ENCODE data around the gene FGD1. TPM values are rescaled to one million over a fixed set of nuclear protein-coding genes. Genes with fewer than 3 reads are reported as not detected.

The FGD1 gene
- total and polyA plus RNA-seq, 2 of the 8 experiments (the other 6 are each of a cell fraction or from before 2014, with no cell fraction given): 6.8 to 34.9 TPM

DNA sequence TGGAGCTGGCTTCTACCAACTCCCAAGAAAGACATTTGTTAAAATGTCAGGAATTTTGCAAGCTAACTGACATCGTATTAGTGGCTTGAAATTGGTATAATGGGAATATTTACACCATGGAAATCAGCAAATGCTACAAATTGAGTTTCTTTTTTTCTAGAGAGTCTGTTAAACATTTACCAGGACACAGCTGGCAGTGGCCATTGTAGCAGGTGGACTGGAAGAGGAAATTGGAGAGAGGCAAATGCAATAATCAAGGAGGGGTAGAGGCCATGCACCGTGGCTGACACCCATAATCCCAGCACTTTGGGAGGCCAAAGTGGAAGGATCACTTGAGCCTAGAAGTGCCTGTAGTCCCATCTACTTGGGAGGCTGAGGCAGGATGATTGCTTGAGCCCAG is 88.8 kb downstream of the FGD1 start:
- no peaks in the 10 kb centered on the region for H3K4me1 ChIP-seq (replicated peaks in 1 of 4; ENCODE audit: control insufficient read depth in 3 of 4, insufficient read depth in 4 of 4, low read length in 3 of 4)
- no peaks in the 10 kb centered on the region for H3K9me3 ChIP-seq (ENCODE audit: insufficient read depth in 2 of 2, low read depth in 1 of 2, low read length in 1 of 2)
- H2BK20ac ChIP-seq (ENCODE audit: low read length): no peak overlapping the region
- H3K27ac ChIP-seq (ENCODE audit: low read depth, low read length): no peak overlapping the region
- H3K79me2 ChIP-seq (ENCODE audit: control insufficient read depth in 1 of 2, insufficient read depth in 2 of 2, low read length in 2 of 2): no peaks in the 10 kb centered on the region
- POLR2A ChIA-PET (ENCODE audit: partially characterized antibody): no interaction called here
- no peaks in the 10 kb centered on the region for H3K23me2 ChIP-seq (ENCODE audit: low read depth, low read length)
- no peak overlapping the region for H3K4me2 ChIP-seq (ENCODE audit: insufficient read depth in 1 of 2, low read depth in 2 of 2, low read length in 2 of 2)
- CTCF ChIA-PET (ENCODE audit: partially characterized antibody): no interaction called here
- 92% methylated on average over 2 of the region's 2 CpGs; no CpG with 5 or more reads in 1 of the 2 experiments for WGBS, 2 experiments (ENCODE audit: extremely low coverage in 1 of 2, insufficient coverage in 1 of 2, insufficient read length in 1 of 2, insufficient replicate concordance in 2 of 2, low coverage in 1 of 2, low lambda C conversion rate in 2 of 2, missing lambda C conversion rate in 1 of 2)
- no peaks in the 10 kb centered on the region for H3K27me3 ChIP-seq (replicated peaks in 1 of 4; ENCODE audit: control insufficient read depth in 3 of 4, extremely low read depth in 1 of 4, insufficient read depth in 3 of 4, low read length in 3 of 4)
- no peak overlapping the region for H2BK12ac ChIP-seq (ENCODE audit: low read depth, low read length)
- no peak for FAIRE-seq
- no peak overlapping the region for H2BK15ac ChIP-seq (ENCODE audit: low read length)
- no peaks in the 10 kb centered on the region for H3K79me1 ChIP-seq (ENCODE audit: low read depth, low read length)
- H4K91ac ChIP-seq (replicated peaks; ENCODE audit: insufficient read length, low read length): no peak overlapping the region
- no peak overlapping the region for H3K56ac ChIP-seq (replicated peaks; ENCODE audit: insufficient read length, low read depth, low read length)
- no peaks in the 10 kb centered on the region for H3K36me3 ChIP-seq (ENCODE audit: control insufficient read depth in 2 of 4, insufficient read depth in 4 of 4, low read length in 3 of 4)
- H4K8ac ChIP-seq (ENCODE audit: extremely low read depth, insufficient read depth, low read length): no peak overlapping the region
- no peak overlapping the region for H3K4me3 ChIP-seq (ENCODE audit: extremely low read depth in 1 of 4, insufficient read depth in 2 of 4, low read depth in 3 of 4, low read length in 4 of 4)
- no peak overlapping the region for H2BK120ac ChIP-seq (replicated peaks; ENCODE audit: low read depth, low read length)
- H2AFZ ChIP-seq (ENCODE audit: low read length): no peak overlapping the region
- H3K9ac ChIP-seq (replicated peaks in 1 of 4; ENCODE audit: extremely low read depth in 1 of 4, low read depth in 3 of 4, low read length in 3 of 4): no peak overlapping the region
- no peak overlapping the region for H2AK5ac ChIP-seq (ENCODE audit: low read depth, low read length)
- H4K20me1 ChIP-seq (replicated peaks in 1 of 2; ENCODE audit: control insufficient read depth in 1 of 2, insufficient read depth in 2 of 2, low read length in 2 of 2): no peaks in the 10 kb centered on the region
- H4K5ac ChIP-seq (ENCODE audit: insufficient read length, low read depth, low read length): no peak overlapping the region
- no peak overlapping the region for H3K23ac ChIP-seq (ENCODE audit: insufficient read length)
- no peak for DNase-seq (ENCODE audit: low read depth in 1 of 2, low spot score in 2 of 2)
- no peak overlapping the region for H2BK5ac ChIP-seq (ENCODE audit: low read depth, low read length)
- no peak overlapping the region for H3K14ac ChIP-seq (ENCODE audit: insufficient read length)
- H3K4ac ChIP-seq (replicated peaks; ENCODE audit: insufficient read length, low read depth, low read length): no peak overlapping the region
- H3K18ac ChIP-seq (ENCODE audit: extremely low read depth, low read length): no peak overlapping the region
- TF ChIP-seq KDM4A (IDR thresholded peaks at IDR 0.05; ENCODE audit: low read depth, low read length, severe bottlenecking): no peak
